ENCODE measurements around the gene PRELP. TPM values are rescaled to one million over a fixed set of nuclear protein-coding genes. Genes with fewer than 3 reads are reported as not detected.

PRELP gene
- total RNA-seq, 4 donors from 2014 or later = 100 to 186 (median 165) TPM

DNA sequence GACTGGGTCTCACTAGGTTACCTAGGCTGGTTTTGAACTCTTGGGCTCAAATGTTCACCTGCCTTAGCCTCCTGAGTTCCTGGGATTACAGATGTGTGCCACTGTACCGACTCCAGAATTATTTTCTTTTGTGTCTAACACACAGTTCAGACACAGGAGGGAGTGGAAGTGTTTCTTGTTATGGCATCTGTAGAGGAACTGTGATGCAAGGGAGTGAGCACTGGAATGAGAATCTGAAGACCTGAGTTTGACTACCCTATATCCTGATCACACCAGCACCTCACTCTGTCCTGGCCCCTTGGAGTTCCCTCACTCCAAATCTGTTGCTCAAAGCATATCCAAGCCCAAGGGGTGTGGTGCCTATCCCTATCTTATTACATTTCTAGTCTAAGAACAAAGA lies 33.5 kb downstream of the PRELP start:
- Histone ChIP-seq H3K27ac (replicated peaks in 1 of 4) (peak overlapping the region; percentile 79 to 88 (median 86)), H3K9me3 (no peaks in the 10 kb centered on the region), H3K4me3 (no peak overlapping the region), H3K36me3 (no peaks in the 10 kb centered on the region), H3K4me1 (peaks cover 67 to 85% (median 75%) of the 10 kb centered on the region in 4 donors), H3K27me3 (no peaks in the 10 kb centered on the region)
- WGBS = 58% methylated on average over 1 of the region's 1 CpG
- no peak for DNase-seq (ENCODE audit: extremely low spot score)
- TF ChIP-seq EP300 (IDR thresholded peaks at IDR 0.05) = no peak
- intact Hi-C loops (cut with DNase I) = loop anchor here (5.0 kb wide), 1 partner anchor 118 kb away; the partner anchor contains the start of gene ATP2B4

DNA sequence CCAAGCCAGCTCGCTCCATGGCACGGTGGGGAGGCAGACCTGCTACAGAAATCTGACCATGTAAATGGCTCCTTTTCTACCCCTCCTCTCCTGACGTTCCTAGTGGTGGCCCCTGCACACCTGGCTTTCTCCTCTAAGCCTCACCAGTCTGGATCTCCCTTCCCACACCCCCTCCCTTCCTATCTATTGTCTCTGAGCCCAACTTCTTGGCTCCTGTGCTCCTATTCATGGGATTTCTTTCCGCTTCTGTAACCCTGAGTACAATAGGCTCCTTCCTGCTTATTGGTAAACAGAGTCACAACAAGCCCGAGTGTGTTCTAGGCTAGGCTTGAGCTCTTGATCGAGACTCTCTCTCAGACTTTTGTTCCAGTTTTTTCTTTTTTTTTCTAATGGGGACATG lies 35.9 kb downstream of the PRELP start:
- DNase-seq (ENCODE audit: extremely low spot score) = no peak
- no peaks in the 10 kb centered on the region for H3K27me3 ChIP-seq
- no peak overlapping the region for H3K4me3 ChIP-seq
- WGBS = 79% methylated on average over 6 of the region's 6 CpGs
- peak overlapping the region; percentile 78 to 86 (median 84) for H3K27ac ChIP-seq (replicated peaks in 1 of 4)
- no peak for TF ChIP-seq EP300 (IDR thresholded peaks at IDR 0.05)
- TF ChIP-seq POLR2AphosphoS5 (IDR thresholded peaks at IDR 0.05) = no peak
- no peak for TF ChIP-seq POLR2A (IDR thresholded peaks at IDR 0.05; ENCODE audit: low read depth)
- TF ChIP-seq CTCF (IDR thresholded peaks at IDR 0.05) = no peak
- no peaks in the 10 kb centered on the region for H3K9me3 ChIP-seq
- H3K36me3 ChIP-seq = no peaks in the 10 kb centered on the region
- H3K4me1 ChIP-seq = peaks cover 61 to 86% (median 66%) of the 10 kb centered on the region in 4 donors
- intact Hi-C loops (cut with DNase I) = no loop called here

- no peak overlapping the region for H3K4me3 ChIP-seq
- no peak for TF ChIP-seq EP300 (IDR thresholded peaks at IDR 0.05)
- TF ChIP-seq POLR2A (IDR thresholded peaks at IDR 0.05; ENCODE audit: low read depth) = no peak
- no peak for TF ChIP-seq POLR2AphosphoS5 (IDR thresholded peaks at IDR 0.05)
- TF ChIP-seq CTCF (IDR thresholded peaks at IDR 0.05) = no peak
- H3K4me1 ChIP-seq = peaks cover 57 to 86% (median 63%) of the 10 kb centered on the region in 4 donors
- DNase-seq (ENCODE audit: extremely low spot score) = no peak
- H3K9me3 ChIP-seq = no peaks in the 10 kb centered on the region
- no peaks in the 10 kb centered on the region for H3K27me3 ChIP-seq
- peak overlapping the region; percentile 78 to 86 (median 84) for H3K27ac ChIP-seq (replicated peaks in 1 of 4)
- WGBS = 88% methylated on average over 4 of the region's 4 CpGs
- H3K36me3 ChIP-seq = no peaks in the 10 kb centered on the region
- intact Hi-C loops (cut with DNase I) = no loop called here
Observed at GRCh38 chr1:203511930-203512329, 36.3 kb downstream of the PRELP start.

DNA sequence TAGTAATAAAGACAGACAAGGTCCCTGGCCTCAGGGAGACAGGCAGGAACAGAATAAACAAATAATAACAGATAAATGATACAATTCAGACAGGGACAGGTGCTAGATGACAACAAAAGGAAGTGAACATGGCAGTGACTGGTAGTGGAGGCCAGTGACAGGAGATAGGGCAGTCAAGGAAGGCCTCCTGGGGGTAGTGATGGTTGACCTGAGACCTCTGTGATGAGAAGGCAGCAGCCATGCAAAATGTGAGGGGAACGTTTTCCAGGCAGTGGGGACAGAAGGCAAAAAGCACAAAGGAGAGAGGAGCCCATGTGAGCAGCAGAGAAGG lies 36.9 kb downstream of the PRELP start:
- no peaks in the 10 kb centered on the region for H3K36me3 ChIP-seq
- H3K27me3 ChIP-seq = no peaks in the 10 kb centered on the region
- H3K27ac ChIP-seq (replicated peaks in 1 of 4) = peak overlapping the region; percentile 78 to 86 (median 84)
- no peaks in the 10 kb centered on the region for H3K9me3 ChIP-seq
- WGBS = 33% methylated on average over 1 of the region's 1 CpG
- H3K4me1 ChIP-seq = peaks cover 51 to 86% (median 60%) of the 10 kb centered on the region in 4 donors
- no peak for TF ChIP-seq POLR2AphosphoS5 (IDR thresholded peaks at IDR 0.05)
- TF ChIP-seq CTCF (IDR thresholded peaks at IDR 0.05) = no peak
- TF ChIP-seq EP300 (IDR thresholded peaks at IDR 0.05) = no peak
- TF ChIP-seq POLR2A (IDR thresholded peaks at IDR 0.05; ENCODE audit: low read depth) = no peak
- no peak overlapping the region for H3K4me3 ChIP-seq
- DNase-seq (ENCODE audit: extremely low spot score) = no peak
- intact Hi-C loops (cut with DNase I) = no loop called here

GRCh38 chr1:203512848-203513584 lies 37.4 kb downstream of the PRELP start:
- intact Hi-C loops (cut with DNase I) = no loop called here
- WGBS = 25% methylated on average over 10 of the region's 10 CpGs
- no peak for DNase-seq (ENCODE audit: extremely low spot score)
- H3K4me1 ChIP-seq = peaks cover 46 to 84% (median 57%) of the 10 kb centered on the region in 4 donors
- H3K4me3 ChIP-seq = peak overlapping the region in 1 of 4 donors; percentile 6
- H3K36me3 ChIP-seq = no peaks in the 10 kb centered on the region
- no peak for TF ChIP-seq CTCF (IDR thresholded peaks at IDR 0.05)
- peak; percentile 87 to 88 for TF ChIP-seq POLR2AphosphoS5 (IDR thresholded peaks at IDR 0.05)
- TF ChIP-seq EP300 (IDR thresholded peaks at IDR 0.05) = no peak
- H3K9me3 ChIP-seq = no peaks in the 10 kb centered on the region
- no peaks in the 10 kb centered on the region for H3K27me3 ChIP-seq
- H3K27ac ChIP-seq (replicated peaks in 1 of 4) = peak overlapping the region; percentile 78 to 86 (median 84)
